HCT116 (cell line): Measurements from ENCODE around the gene GLA. TPM values are rescaled to one million over a fixed set of nuclear protein-coding genes. Genes with fewer than 3 reads are reported as not detected.

Experiments
- ATAC-seq: fragments of 200-7000 bp; cut with Tn5 transposase; 2 replicates; pipeline ENCODE4 v1.9.1; 2020; ENCODE audit warnings: mild to moderate bottlenecking, moderate library complexity
- BruUV-seq: library from RNA; stranded (reverse); fragments of 400-500 nt; replicated peaks from 2 replicates; lab custom pipeline; 2021; lab: Mats Ljungman, UMichigan
- CTCF ChIA-PET: fragments of 300-600 bp; sonication (Branson Sonifier 250); formaldehyde crosslinking; loops from one replicate; lab custom pipeline; 2021; ENCODE audit warnings: antibody characterized with exemption; lab: Charles Lee
- POLR2A ChIA-PET: fragments of 300-600, 350-600 bp; sonication (Branson Sonifier 250); formaldehyde crosslinking; loops from one replicate; lab custom pipeline; 2021; ENCODE audit warnings: antibody characterized with exemption; lab: Charles Lee
- RAD21 ChIA-PET, 2 experiments: fragments of 300-600 bp; sonication (Branson Sonifier 250); formaldehyde crosslinking; loops; one replicate each; lab custom pipeline; 2023; ENCODE audit warnings: low total read pairs in 2 of 2; ENCODE audit not compliant: uncharacterized antibody in 2 of 2, unreplicated experiment in 2 of 2, low non-redundant PET in 1 of 2; lab: Charles Lee
- DNase-seq: peaks from one replicate; pipeline ENCODE4 v3.0.0-alpha.2; 2010; ENCODE audit warnings: low read depth, low spot score
- H2AFZ ChIP-seq: fragments of 200-600 bp; shearing (Covaris generic), sonication (generic); 2 replicates; pipeline ENCODE4 v1.6.1; 2017; ENCODE audit warnings: low read depth, mixed run types, mixed read lengths, antibody characterized with exemption, low read length; ENCODE audit not compliant: poor library complexity, severe bottlenecking
- H3K27ac ChIP-seq: 2 replicates; pipeline ENCODE4 v1.5.1; 2012; ENCODE audit warnings: low read depth, low read length
- H3K27me3 ChIP-seq: fragments of 200-600 bp; sonication (generic); 2 replicates; pipeline ENCODE4 v1.6.1; 2016; ENCODE audit warnings: mixed run types, low read length, mixed read lengths; ENCODE audit not compliant: insufficient read depth
- H3K36me3 ChIP-seq, 2 experiments: fragments of 200-500 bp in 1 of 2; fragments of 200-600 bp in 1 of 2; sonication (Bioruptor generic) in 1 of 2; sonication (generic) in 1 of 2; 2 replicates each; pipeline versions ENCODE4 v1.5.1 to v1.6.1; 2014 to 2016; ENCODE audit warnings: low read length in 2 of 2, inconsistent platforms in 1 of 2, mixed read lengths in 1 of 2, mixed run types in 1 of 2; ENCODE audit not compliant: insufficient read depth in 2 of 2, control insufficient read depth in 1 of 2
- H3K4me1 ChIP-seq, 2 experiments: fragments of 200-600 bp in 1 of 2; sonication (generic) in 1 of 2; 2 replicates each; pipeline versions ENCODE4 v1.5.1 to v1.6.1; 2012 to 2017; ENCODE audit warnings: low read length in 2 of 2, inconsistent platforms in 1 of 2, mild to moderate bottlenecking in 1 of 2, mixed read lengths in 1 of 2, mixed run types in 1 of 2, moderate library complexity in 1 of 2; ENCODE audit not compliant: insufficient read depth in 2 of 2, control insufficient read depth in 1 of 2
- H3K4me2 ChIP-seq: fragments of 200-600 bp; sonication (generic); 2 replicates; pipeline ENCODE4 v1.6.1; 2017; ENCODE audit warnings: mixed run types, low read length, mixed read lengths
- H3K4me3 ChIP-seq, 2 experiments: fragments of 200-600 bp in 1 of 2; sonication (generic) in 1 of 2; replicated peaks in 1 of 2; 2 replicates each; pipeline ENCODE4 v1.5.1; 2011 to 2016; ENCODE audit warnings: low read length in 2 of 2, control low read depth in 1 of 2, low read depth in 1 of 2, mild to moderate bottlenecking in 1 of 2, mixed read lengths in 1 of 2, mixed run types in 1 of 2
- H3K79me2 ChIP-seq: fragments of 200-600 bp; sonication (generic); 2 replicates; pipeline ENCODE4 v1.6.1; 2017; ENCODE audit warnings: mild to moderate bottlenecking, mixed run types, low read length, moderate library complexity, mixed read lengths; ENCODE audit not compliant: insufficient read depth
- H3K9ac ChIP-seq: fragments of 200-600 bp; sonication (generic); 2 replicates; pipeline ENCODE4 v1.6.1; 2016; ENCODE audit warnings: low read length, mixed read lengths
- H3K9me2 ChIP-seq: fragments of 200-600 bp; sonication (generic), shearing (Covaris generic); 2 replicates; pipeline ENCODE4 v1.6.1; 2017; ENCODE audit warnings: mixed run types, mild to moderate bottlenecking, moderate library complexity; ENCODE audit not compliant: insufficient read depth
- H3K9me3 ChIP-seq, 2 experiments: fragments of 200-500 bp in 1 of 2; fragments of 200-600 bp in 1 of 2; sonication (Bioruptor generic) in 1 of 2; sonication (generic) in 1 of 2; 2 replicates each; pipeline ENCODE4 v1.6.1; 2014 to 2017; ENCODE audit warnings: low read length in 2 of 2, mixed read lengths in 2 of 2, inconsistent platforms in 1 of 2, low read depth in 1 of 2, mild to moderate bottlenecking in 1 of 2, mixed run types in 1 of 2, moderate library complexity in 1 of 2; ENCODE audit not compliant: control insufficient read depth in 1 of 2, insufficient read depth in 1 of 2
- H4K20me1 ChIP-seq: fragments of 200-600 bp; sonication (generic), shearing (Covaris generic); 2 replicates; pipeline ENCODE4 v1.6.1; 2017; ENCODE audit warnings: mixed run types, mild to moderate bottlenecking, moderate library complexity; ENCODE audit not compliant: insufficient read depth
- CBX3 ChIP-seq: IDR thresholded peaks from 2 replicates; pipeline ENCODE4 v1.6.1; 2012; ENCODE audit warnings: low read depth
- CEBPB ChIP-seq: IDR thresholded peaks from 2 replicates; pipeline ENCODE4 v1.6.1; 2012; ENCODE audit warnings: low read depth
- EGR1 ChIP-seq: IDR thresholded peaks from 2 replicates; pipeline ENCODE4 v1.6.1; 2012; ENCODE audit warnings: low read depth
- ELF1 ChIP-seq: IDR thresholded peaks from 2 replicates; pipeline ENCODE4 v1.6.1; 2012; ENCODE audit warnings: low read depth, borderline replicate concordance
- EZH2 ChIP-seq: fragments of 200-600 bp; sonication (generic); IDR thresholded peaks from 2 replicates; pipeline ENCODE4 v1.6.1; 2017; ENCODE audit warnings: antibody characterized with exemption, mixed run types
- EZH2phosphoT487 ChIP-seq: fragments of 200-600 bp; IDR thresholded peaks from 2 replicates; pipeline ENCODE4 v1.6.1; 2018; ENCODE audit warnings: antibody characterized with exemption, borderline replicate concordance
- POLR2A ChIP-seq: IDR thresholded peaks from 2 replicates; pipeline ENCODE4 v1.7.0; 2011; ENCODE audit warnings: borderline replicate concordance; ENCODE audit not compliant: insufficient read depth, insufficient read length; ENCODE audit errors: extremely low read depth
- POLR2AphosphoS5 ChIP-seq: IDR thresholded peaks from 2 replicates; pipeline ENCODE4 v1.6.1; 2011; ENCODE audit warnings: mild to moderate bottlenecking, low read depth, low read length, moderate library complexity
- RAD21 ChIP-seq: IDR thresholded peaks from 2 replicates; pipeline ENCODE4 v1.6.1; 2012; ENCODE audit warnings: low read depth, mild to moderate bottlenecking
- SIN3A ChIP-seq: IDR thresholded peaks from 2 replicates; pipeline ENCODE4 v1.6.1; 2012; ENCODE audit warnings: low read depth
- SP1 ChIP-seq: IDR thresholded peaks from 2 replicates; pipeline ENCODE4 v1.6.1; 2012; ENCODE audit warnings: low read depth
- TCF7L2 ChIP-seq: IDR thresholded peaks from 2 replicates; pipeline ENCODE4 v1.7.0; 2011; ENCODE audit warnings: borderline replicate concordance, inconsistent platforms; ENCODE audit not compliant: insufficient read depth, insufficient read length; ENCODE audit errors: extremely low read depth
- YY1 ChIP-seq: IDR thresholded peaks from 2 replicates; pipeline ENCODE4 v1.6.1; 2011; ENCODE audit warnings: low read length, low read depth, moderate library complexity, mild to moderate bottlenecking; ENCODE audit not compliant: insufficient replicate concordance; ENCODE audit errors: extremely low read depth
- ZNF274 ChIP-seq: fragments of 200-500 bp; sonication (Bioruptor generic); IDR thresholded peaks from 2 replicates; pipeline ENCODE4 v1.6.1; 2014; ENCODE audit warnings: mild to moderate bottlenecking, low read depth, low read length, inconsistent platforms
- intact Hi-C: fragments of 100-400 bp; cut with micrococcal nuclease; formaldehyde crosslinking; loops from 2 replicates; pipeline ENCODE4 v1.10.0; 2022
- total RNA-seq: library from RNA; stranded (reverse); gene quantifications from one replicate; pipeline ENCODE4 v1.2.1, GENCODE V29; 2021; ENCODE audit not compliant: unreplicated experiment
- TF ChIP-seq, protein P1 (sequence below): IDR thresholded peaks from 2 replicates; pipeline ENCODE4 v1.6.1; 2012
- TF ChIP-seq, protein P2 (sequence below): IDR thresholded peaks from 2 replicates; pipeline ENCODE4 v1.6.1; 2011; ENCODE audit warnings: mild to moderate bottlenecking, low read length, moderate library complexity; ENCODE audit not compliant: insufficient replicate concordance; ENCODE audit errors: extremely low read depth
- TF ChIP-seq, protein P3 (sequence below): IDR thresholded peaks from 2 replicates; pipeline ENCODE4 v1.6.1; 2012; ENCODE audit warnings: low read depth
- TF ChIP-seq, protein P4 (sequence below), 3 experiments: fragments of 200-600 bp in 1 of 3; sonication (generic) in 1 of 3; IDR thresholded peaks in 2 of 3; conservative IDR thresholded peaks in 1 of 3; 2 replicates each; pipeline ENCODE4 v1.5.1; 2012 to 2017; ENCODE audit warnings: low read depth in 2 of 3, low read length in 2 of 3, antibody characterized with exemption in 1 of 3, borderline replicate concordance in 1 of 3, control low read depth in 1 of 3, mild to moderate bottlenecking in 1 of 3, mixed read lengths in 1 of 3, mixed run types in 1 of 3, moderate library complexity in 1 of 3; ENCODE audit not compliant: insufficient read depth in 1 of 3

Gene GLA
- total RNA-seq, 1 experiment from 2014 or later: 40.8 TPM

DNA sequence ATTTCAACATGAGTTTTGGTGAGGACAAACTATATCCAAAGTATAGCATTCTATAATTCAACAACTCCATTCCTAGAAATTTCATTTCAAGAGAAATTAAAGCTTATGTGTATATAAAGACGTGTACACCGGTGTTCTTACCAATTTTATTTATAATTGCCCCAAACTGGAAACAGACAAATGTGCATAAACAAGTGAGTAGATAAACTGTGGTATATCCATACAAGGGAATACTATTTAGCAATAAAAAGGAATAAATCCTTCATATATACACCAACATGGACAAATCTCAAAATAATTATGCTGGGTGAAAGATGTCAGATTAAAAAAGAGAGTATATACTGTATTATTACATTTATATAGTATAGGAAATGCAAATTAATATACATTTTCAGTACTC, 20.2 kb upstream of the GLA start:
- no peak overlapping the region for H3K27ac ChIP-seq
- H3K27me3 ChIP-seq: no peaks in the 10 kb centered on the region
- no peak overlapping the region for H3K9ac ChIP-seq
- no peaks in the 10 kb centered on the region for H4K20me1 ChIP-seq
- no peaks in the 10 kb centered on the region for H3K36me3 ChIP-seq
- BruUV-seq: no TSS peak
- H3K9me3 ChIP-seq: no peaks in the 10 kb centered on the region
- no peaks in the 10 kb centered on the region for H3K4me1 ChIP-seq
- POLR2A ChIA-PET: no interaction called here
- CTCF ChIA-PET: no interaction called here
- no peak overlapping the region for H2AFZ ChIP-seq
- H3K4me3 ChIP-seq: no peak overlapping the region
- TF ChIP-seq, protein P1, sequence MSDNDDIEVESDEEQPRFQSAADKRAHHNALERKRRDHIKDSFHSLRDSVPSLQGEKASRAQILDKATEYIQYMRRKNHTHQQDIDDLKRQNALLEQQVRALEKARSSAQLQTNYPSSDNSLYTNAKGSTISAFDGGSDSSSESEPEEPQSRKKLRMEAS: no peak
- TF ChIP-seq ELF1: no peak
- no peak for TF ChIP-seq EZH2phosphoT487
- no peak for TF ChIP-seq POLR2AphosphoS5
- TF ChIP-seq EGR1: no peak
- TF ChIP-seq ZNF274: no peak
- TF ChIP-seq, protein P2, sequence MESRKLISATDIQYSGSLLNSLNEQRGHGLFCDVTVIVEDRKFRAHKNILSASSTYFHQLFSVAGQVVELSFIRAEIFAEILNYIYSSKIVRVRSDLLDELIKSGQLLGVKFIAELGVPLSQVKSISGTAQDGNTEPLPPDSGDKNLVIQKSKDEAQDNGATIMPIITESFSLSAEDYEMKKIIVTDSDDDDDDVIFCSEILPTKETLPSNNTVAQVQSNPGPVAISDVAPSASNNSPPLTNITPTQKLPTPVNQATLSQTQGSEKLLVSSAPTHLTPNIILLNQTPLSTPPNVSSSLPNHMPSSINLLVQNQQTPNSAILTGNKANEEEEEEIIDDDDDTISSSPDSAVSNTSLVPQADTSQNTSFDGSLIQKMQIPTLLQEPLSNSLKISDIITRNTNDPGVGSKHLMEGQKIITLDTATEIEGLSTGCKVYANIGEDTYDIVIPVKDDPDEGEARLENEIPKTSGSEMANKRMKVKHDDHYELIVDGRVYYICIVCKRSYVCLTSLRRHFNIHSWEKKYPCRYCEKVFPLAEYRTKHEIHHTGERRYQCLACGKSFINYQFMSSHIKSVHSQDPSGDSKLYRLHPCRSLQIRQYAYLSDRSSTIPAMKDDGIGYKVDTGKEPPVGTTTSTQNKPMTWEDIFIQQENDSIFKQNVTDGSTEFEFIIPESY: no peak
- no peak for TF ChIP-seq POLR2A
- no peak for TF ChIP-seq CBX3
- TF ChIP-seq SP1: no peak
- TF ChIP-seq TCF7L2: no peak
- TF ChIP-seq YY1: no peak
- TF ChIP-seq SIN3A: no peak
- TF ChIP-seq, protein P3, sequence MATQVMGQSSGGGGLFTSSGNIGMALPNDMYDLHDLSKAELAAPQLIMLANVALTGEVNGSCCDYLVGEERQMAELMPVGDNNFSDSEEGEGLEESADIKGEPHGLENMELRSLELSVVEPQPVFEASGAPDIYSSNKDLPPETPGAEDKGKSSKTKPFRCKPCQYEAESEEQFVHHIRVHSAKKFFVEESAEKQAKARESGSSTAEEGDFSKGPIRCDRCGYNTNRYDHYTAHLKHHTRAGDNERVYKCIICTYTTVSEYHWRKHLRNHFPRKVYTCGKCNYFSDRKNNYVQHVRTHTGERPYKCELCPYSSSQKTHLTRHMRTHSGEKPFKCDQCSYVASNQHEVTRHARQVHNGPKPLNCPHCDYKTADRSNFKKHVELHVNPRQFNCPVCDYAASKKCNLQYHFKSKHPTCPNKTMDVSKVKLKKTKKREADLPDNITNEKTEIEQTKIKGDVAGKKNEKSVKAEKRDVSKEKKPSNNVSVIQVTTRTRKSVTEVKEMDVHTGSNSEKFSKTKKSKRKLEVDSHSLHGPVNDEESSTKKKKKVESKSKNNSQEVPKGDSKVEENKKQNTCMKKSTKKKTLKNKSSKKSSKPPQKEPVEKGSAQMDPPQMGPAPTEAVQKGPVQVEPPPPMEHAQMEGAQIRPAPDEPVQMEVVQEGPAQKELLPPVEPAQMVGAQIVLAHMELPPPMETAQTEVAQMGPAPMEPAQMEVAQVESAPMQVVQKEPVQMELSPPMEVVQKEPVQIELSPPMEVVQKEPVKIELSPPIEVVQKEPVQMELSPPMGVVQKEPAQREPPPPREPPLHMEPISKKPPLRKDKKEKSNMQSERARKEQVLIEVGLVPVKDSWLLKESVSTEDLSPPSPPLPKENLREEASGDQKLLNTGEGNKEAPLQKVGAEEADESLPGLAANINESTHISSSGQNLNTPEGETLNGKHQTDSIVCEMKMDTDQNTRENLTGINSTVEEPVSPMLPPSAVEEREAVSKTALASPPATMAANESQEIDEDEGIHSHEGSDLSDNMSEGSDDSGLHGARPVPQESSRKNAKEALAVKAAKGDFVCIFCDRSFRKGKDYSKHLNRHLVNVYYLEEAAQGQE: no peak
- no peak for TF ChIP-seq CEBPB
- TF ChIP-seq, protein P4, sequence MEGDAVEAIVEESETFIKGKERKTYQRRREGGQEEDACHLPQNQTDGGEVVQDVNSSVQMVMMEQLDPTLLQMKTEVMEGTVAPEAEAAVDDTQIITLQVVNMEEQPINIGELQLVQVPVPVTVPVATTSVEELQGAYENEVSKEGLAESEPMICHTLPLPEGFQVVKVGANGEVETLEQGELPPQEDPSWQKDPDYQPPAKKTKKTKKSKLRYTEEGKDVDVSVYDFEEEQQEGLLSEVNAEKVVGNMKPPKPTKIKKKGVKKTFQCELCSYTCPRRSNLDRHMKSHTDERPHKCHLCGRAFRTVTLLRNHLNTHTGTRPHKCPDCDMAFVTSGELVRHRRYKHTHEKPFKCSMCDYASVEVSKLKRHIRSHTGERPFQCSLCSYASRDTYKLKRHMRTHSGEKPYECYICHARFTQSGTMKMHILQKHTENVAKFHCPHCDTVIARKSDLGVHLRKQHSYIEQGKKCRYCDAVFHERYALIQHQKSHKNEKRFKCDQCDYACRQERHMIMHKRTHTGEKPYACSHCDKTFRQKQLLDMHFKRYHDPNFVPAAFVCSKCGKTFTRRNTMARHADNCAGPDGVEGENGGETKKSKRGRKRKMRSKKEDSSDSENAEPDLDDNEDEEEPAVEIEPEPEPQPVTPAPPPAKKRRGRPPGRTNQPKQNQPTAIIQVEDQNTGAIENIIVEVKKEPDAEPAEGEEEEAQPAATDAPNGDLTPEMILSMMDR (IDR thresholded peaks at IDR 0.05 in 2 of 3, conservative IDR thresholded peaks at IDR 0.05 in 1 of 3; ENCODE audit: borderline replicate concordance in 1 of 3, insufficient read depth in 1 of 3, low read depth in 2 of 3, low read length in 2 of 3): no peak
- TF ChIP-seq EZH2: no peak
- TF ChIP-seq RAD21: no peak
- TF ChIP-seq, all 23 proteins: peak for 0
- no peaks in the 10 kb centered on the region for H3K9me2 ChIP-seq
- ATAC-seq (no peak), DNase-seq (no peak)
- no peaks in the 10 kb centered on the region for H3K79me2 ChIP-seq
- intact Hi-C loops: no loop called here
- H3K4me2 ChIP-seq: no peak overlapping the region
- RAD21 ChIA-PET: no interaction called here
